GM18517 (cell line): ENCODE measurements around the gene RNF6.

Experiments
- ATAC-seq: cut with Tn5 transposase; IDR thresholded peaks from one replicate; pipeline ENCODE4 v1.9.1; 2021; ENCODE audit warnings: mild to moderate bottlenecking, moderate library complexity; ENCODE audit not compliant: unreplicated experiment

Gene RNF6

DNA sequence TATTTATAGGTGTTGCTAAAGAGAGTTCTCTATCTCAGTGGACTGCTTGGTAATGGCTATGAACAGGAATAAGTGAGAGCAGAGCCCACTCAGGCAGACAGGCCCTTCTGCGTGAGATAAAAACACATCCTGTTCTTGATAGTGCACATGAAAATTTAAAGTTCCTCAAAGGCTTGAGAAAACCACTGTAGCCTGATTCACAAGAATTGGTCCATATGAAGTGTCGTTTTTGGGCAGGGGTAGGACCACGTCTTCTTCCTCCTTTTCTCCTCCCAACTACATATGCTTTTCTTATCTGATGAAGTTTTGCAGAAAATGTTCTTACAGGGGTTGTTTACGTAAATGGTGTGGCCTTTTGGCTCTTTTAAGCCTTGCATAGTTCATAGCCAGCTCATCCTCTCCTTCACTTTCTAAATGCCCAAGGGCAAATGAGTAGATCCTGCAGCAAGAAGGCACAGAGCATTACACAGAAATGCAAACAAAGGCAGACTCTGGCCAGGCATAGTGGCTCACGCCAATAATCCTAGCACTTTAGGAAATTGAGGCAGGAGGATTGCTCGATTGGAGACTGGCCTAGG is 53.8 kb downstream of the RNF6 start:
- ATAC-seq, result no peak

DNA sequence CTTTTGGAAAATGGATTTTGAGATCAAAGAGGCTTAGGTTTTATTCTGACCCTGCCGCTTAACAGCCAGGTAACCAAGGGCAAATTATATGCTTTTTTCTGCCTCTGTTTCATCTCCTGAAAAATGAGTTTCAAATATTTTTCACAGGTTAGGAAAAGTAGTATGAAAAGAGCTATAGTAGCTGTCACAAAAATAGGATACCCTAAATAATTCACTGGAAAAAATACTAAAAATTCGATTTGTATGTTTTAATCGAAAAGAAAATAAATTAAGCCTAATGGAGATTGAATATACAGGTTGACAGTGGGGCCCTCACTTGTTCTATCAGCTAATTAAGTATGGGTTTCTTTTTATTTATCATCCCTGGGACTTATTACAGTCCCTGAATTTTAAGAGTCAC is 58.3 kb downstream of the RNF6 start:
- no peak for ATAC-seq
